ENCODE results near the gene FUT7. TPM values are rescaled to one million over a fixed set of nuclear protein-coding genes. Genes with fewer than 3 reads are reported as not detected.

Gene FUT7
- total and polyA plus RNA-seq, 2 donors (not counting 1 experiment from before 2014, with no cell fraction given) = not detected

DNA sequence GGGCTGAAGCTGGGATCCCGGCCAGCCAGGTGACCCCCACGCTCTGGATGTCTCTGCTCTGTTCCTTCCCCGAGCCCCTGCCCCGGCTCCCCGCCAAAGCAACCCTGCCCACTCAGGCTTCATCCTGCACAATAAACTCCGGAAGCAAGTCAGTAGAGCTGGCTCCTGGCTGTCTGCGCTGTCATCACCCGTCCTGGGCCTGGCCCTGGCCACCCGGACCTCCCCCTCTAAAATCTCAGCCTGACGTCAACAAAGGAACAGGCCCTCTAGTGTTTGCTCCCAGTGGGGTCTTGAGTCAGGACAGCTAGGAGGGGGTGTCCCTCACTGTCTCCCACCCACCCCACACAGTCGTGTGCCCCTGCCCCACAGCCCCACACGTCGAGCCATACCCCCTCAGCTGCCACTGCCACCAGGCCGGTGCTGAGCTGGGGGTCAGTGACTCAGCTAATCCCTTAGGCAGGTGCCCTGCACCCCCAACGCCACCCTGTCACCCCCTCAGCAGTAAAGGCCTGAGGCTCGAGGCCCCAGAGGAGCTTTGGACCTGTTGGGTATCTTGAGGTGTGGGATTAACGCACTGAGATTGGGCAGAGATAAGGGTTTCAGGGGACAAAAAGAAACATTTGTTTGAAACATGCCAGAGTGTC, 50.2 kb downstream of the FUT7 start:
- Histone ChIP-seq H3K9me3 (ENCODE audit: control insufficient read depth, insufficient read depth, low read depth, low read length) (no peaks in the 10 kb centered on the region), H3K27ac (ENCODE audit: insufficient read depth, low read length) (no peak overlapping the region), H3K79me2 (ENCODE audit: control insufficient read depth, insufficient read depth, low read length) (no peaks in the 10 kb centered on the region), H3K9ac (ENCODE audit: insufficient read depth, low read length) (no peak overlapping the region), H2AFZ (ENCODE audit: low read length) (no peak overlapping the region), H3K4me3 (replicated peaks in 1 of 4; ENCODE audit: control extremely low read depth in 1 of 4, insufficient read depth in 1 of 4, low read depth in 3 of 4, low read length in 4 of 4) (no peak overlapping the region), H3K27me3 (ENCODE audit: control insufficient read depth, insufficient read depth, low read length) (peaks cover 24% of the 10 kb centered on the region), H3K4me1 (ENCODE audit: control insufficient read depth, extremely low read depth, insufficient read depth, low read length) (no peaks in the 10 kb centered on the region), H3K36me3 (ENCODE audit: control insufficient read depth, insufficient read depth, low read length) (no peaks in the 10 kb centered on the region), H4K20me1 (ENCODE audit: control insufficient read depth, extremely low read depth, insufficient read depth, low read length) (no peaks in the 10 kb centered on the region), H3K4me2 (ENCODE audit: extremely low read depth, insufficient read depth, low read length) (no peak overlapping the region)
- TF ChIP-seq, protein P1, sequence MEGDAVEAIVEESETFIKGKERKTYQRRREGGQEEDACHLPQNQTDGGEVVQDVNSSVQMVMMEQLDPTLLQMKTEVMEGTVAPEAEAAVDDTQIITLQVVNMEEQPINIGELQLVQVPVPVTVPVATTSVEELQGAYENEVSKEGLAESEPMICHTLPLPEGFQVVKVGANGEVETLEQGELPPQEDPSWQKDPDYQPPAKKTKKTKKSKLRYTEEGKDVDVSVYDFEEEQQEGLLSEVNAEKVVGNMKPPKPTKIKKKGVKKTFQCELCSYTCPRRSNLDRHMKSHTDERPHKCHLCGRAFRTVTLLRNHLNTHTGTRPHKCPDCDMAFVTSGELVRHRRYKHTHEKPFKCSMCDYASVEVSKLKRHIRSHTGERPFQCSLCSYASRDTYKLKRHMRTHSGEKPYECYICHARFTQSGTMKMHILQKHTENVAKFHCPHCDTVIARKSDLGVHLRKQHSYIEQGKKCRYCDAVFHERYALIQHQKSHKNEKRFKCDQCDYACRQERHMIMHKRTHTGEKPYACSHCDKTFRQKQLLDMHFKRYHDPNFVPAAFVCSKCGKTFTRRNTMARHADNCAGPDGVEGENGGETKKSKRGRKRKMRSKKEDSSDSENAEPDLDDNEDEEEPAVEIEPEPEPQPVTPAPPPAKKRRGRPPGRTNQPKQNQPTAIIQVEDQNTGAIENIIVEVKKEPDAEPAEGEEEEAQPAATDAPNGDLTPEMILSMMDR (conservative IDR thresholded peaks at IDR 0.05 in 1 of 2, IDR thresholded peaks at IDR 0.05 in 1 of 2; ENCODE audit: low read depth in 1 of 2, low read length in 2 of 2) = no peak
- TF ChIP-seq EZH2 (IDR thresholded peaks at IDR 0.05; ENCODE audit: low read length, missing control alignments) = no peak
- no peak for DNase-seq (ENCODE audit: low read depth in 2 of 2)

DNA sequence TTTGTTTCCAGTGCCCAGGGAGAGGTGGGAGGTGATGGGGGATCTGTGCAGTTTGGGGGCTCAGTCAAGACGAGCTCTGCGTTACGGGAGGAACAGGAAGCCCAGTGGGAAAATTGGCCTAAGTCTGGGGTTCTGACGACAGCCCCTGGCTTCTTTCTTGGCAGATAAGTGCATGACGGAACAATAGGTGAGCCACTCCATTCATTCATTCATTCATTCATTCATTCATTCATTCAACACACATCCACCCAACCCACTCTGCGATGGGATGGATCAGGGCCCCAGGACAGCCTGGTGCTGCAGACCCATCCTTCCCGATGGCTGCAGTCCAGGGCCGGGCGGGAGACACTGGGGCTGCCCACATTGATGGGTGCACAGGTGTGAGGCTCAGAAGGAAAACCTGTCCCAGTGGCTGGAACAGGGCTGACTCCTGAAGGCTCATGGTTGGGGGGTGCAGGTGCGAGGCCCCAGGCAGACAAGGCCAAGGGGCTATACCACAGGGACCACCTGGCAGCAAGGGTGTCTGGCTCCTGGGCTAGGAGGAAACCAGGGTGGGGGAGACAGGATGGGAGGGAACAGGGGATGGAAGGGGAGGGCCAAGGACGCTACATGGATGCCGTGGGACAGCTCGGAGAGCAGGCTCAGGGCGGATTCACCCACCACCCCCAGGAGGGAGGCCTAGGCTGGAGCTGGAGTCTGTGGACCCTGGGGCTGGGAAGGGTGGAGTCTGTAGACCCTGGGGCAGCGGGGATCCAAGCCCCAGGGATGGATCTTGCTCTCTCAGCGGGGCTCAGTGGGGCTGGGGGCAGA, 51.0 kb downstream of the FUT7 start:
- no peaks in the 10 kb centered on the region for H3K9me3 ChIP-seq (ENCODE audit: control insufficient read depth, insufficient read depth, low read depth, low read length)
- peaks cover 22% of the 10 kb centered on the region for H3K27me3 ChIP-seq (ENCODE audit: control insufficient read depth, insufficient read depth, low read length)
- no peak overlapping the region for H3K4me2 ChIP-seq (ENCODE audit: extremely low read depth, insufficient read depth, low read length)
- no peak overlapping the region for H3K9ac ChIP-seq (ENCODE audit: insufficient read depth, low read length)
- TF ChIP-seq, protein P1 (conservative IDR thresholded peaks at IDR 0.05 in 1 of 2, IDR thresholded peaks at IDR 0.05 in 1 of 2; ENCODE audit: low read depth in 1 of 2, low read length in 2 of 2) = no peak
- TF ChIP-seq EZH2 (IDR thresholded peaks at IDR 0.05; ENCODE audit: low read length, missing control alignments) = no peak
- H2AFZ ChIP-seq (ENCODE audit: low read length) = no peak overlapping the region
- no peaks in the 10 kb centered on the region for H3K36me3 ChIP-seq (ENCODE audit: control insufficient read depth, insufficient read depth, low read length)
- H4K20me1 ChIP-seq (ENCODE audit: control insufficient read depth, extremely low read depth, insufficient read depth, low read length) = no peaks in the 10 kb centered on the region
- no peaks in the 10 kb centered on the region for H3K4me1 ChIP-seq (ENCODE audit: control insufficient read depth, extremely low read depth, insufficient read depth, low read length)
- no peak for DNase-seq (ENCODE audit: low read depth in 2 of 2)
- H3K79me2 ChIP-seq (ENCODE audit: control insufficient read depth, insufficient read depth, low read length) = no peaks in the 10 kb centered on the region
- no peak overlapping the region for H3K4me3 ChIP-seq (replicated peaks in 1 of 4; ENCODE audit: control extremely low read depth in 1 of 4, insufficient read depth in 1 of 4, low read depth in 3 of 4, low read length in 4 of 4)
- H3K27ac ChIP-seq (ENCODE audit: insufficient read depth, low read length) = no peak overlapping the region

Other genes starting within 250 kb of the FUT7 start
Only the 30 nearest of the 38 such genes appear.
- gene AJM1, start 189.6 kb downstream of the FUT7 start, total RNA-seq = 1.7 and 1.8 TPM in 2 replicates
- 0.15 and 0.19 TPM in 2 replicates for gene AJM1, start 189.6 kb downstream of the FUT7 start, polyA plus RNA-seq
- 175 and 190 TPM in 2 replicates for gene PHPT1, start 182.7 kb downstream of the FUT7 start, total RNA-seq
- gene PHPT1, start 182.7 kb downstream of the FUT7 start, polyA plus RNA-seq = 99.6 and 108 TPM in 2 replicates
- 3.3 and 4.6 TPM in 2 replicates for gene MAMDC4, start 179.7 kb downstream of the FUT7 start, total RNA-seq
- gene MAMDC4, start 179.7 kb downstream of the FUT7 start, polyA plus RNA-seq = 0.30 and 0.37 TPM in 2 replicates
- 279 and 317 TPM in 2 replicates for gene EDF1, start 165.8 kb downstream of the FUT7 start, total RNA-seq
- 309 and 387 TPM in 2 replicates for gene EDF1, start 165.8 kb downstream of the FUT7 start, polyA plus RNA-seq
- 8.0 and 8.4 TPM in 2 replicates for gene TRAF2, start 145.6 kb downstream of the FUT7 start, total RNA-seq
- 3.7 and 4.3 TPM in 2 replicates for gene TRAF2, start 145.6 kb downstream of the FUT7 start, polyA plus RNA-seq
- 136 and 166 TPM in 2 replicates for gene FBXW5, start 87.3 kb downstream of the FUT7 start, total RNA-seq
- gene FBXW5, start 87.3 kb downstream of the FUT7 start, polyA plus RNA-seq = 31.3 and 39.9 TPM in 2 replicates
- 1.2 TPM in 1 of 2 replicates, not detected in the other for gene C8G, start 86.8 kb downstream of the FUT7 start, total RNA-seq
- gene C8G, start 86.8 kb downstream of the FUT7 start, polyA plus RNA-seq = 0.40 TPM in 1 of 2 replicates, not detected in the other
- gene LCN12, start 79.8 kb downstream of the FUT7 start, total RNA-seq = 0.17 TPM in 1 of 2 replicates, not detected in the other
- gene LCN12, start 79.8 kb downstream of the FUT7 start, polyA plus RNA-seq = 0.02 TPM in 1 of 2 replicates, not detected in the other
- gene PTGDS, start 54.6 kb downstream of the FUT7 start, total RNA-seq = 89.9 and 90.3 TPM in 2 replicates
- 2.0 and 4.9 TPM in 2 replicates for gene PTGDS, start 54.6 kb downstream of the FUT7 start, polyA plus RNA-seq
- gene LCNL1, start 49.1 kb downstream of the FUT7 start, total RNA-seq = 3.3 and 6.3 TPM in 2 replicates
- gene LCNL1, start 49.1 kb downstream of the FUT7 start, polyA plus RNA-seq = 0.75 and 1.4 TPM in 2 replicates
- gene PAXX, start 39.7 kb downstream of the FUT7 start, total RNA-seq = 13.7 and 14.9 TPM in 2 replicates
- 6.1 and 9.9 TPM in 2 replicates for gene PAXX, start 39.7 kb downstream of the FUT7 start, polyA plus RNA-seq
- gene CLIC3, start 35.5 kb downstream of the FUT7 start, total RNA-seq = 1.3 and 3.5 TPM in 2 replicates
- 0.98 and 1.5 TPM in 2 replicates for gene CLIC3, start 35.5 kb downstream of the FUT7 start, polyA plus RNA-seq
- gene ABCA2, start 3.9 kb downstream of the FUT7 start, total RNA-seq = 13.9 and 21.8 TPM in 2 replicates
- 8.5 and 13.4 TPM in 2 replicates for gene ABCA2, start 3.9 kb downstream of the FUT7 start, polyA plus RNA-seq
- gene NPDC1, start 14.1 kb upstream of the FUT7 start, total RNA-seq = 10.5 and 15.7 TPM in 2 replicates
- gene NPDC1, start 14.1 kb upstream of the FUT7 start, polyA plus RNA-seq = 9.0 and 12.1 TPM in 2 replicates
- gene ENTPD2, start 22.0 kb upstream of the FUT7 start, total RNA-seq = under 0.01 TPM in 2 replicates
- gene ENTPD2, start 22.0 kb upstream of the FUT7 start, polyA plus RNA-seq = not detected in 2 replicates
- 0.26 and 2.8 TPM in 2 replicates for gene SAPCD2, start 38.5 kb upstream of the FUT7 start, total RNA-seq
- 0.85 and 2.7 TPM in 2 replicates for gene SAPCD2, start 38.5 kb upstream of the FUT7 start, polyA plus RNA-seq
- gene UAP1L1, start 45.4 kb upstream of the FUT7 start, total RNA-seq = 15.7 and 21.1 TPM in 2 replicates
- 16.4 and 17.9 TPM in 2 replicates for gene UAP1L1, start 45.4 kb upstream of the FUT7 start, polyA plus RNA-seq
- 63.2 and 96.6 TPM in 2 replicates for gene MAN1B1, start 54.9 kb upstream of the FUT7 start, total RNA-seq
- gene MAN1B1, start 54.9 kb upstream of the FUT7 start, polyA plus RNA-seq = 43.0 and 45.5 TPM in 2 replicates
- gene DPP7, start 82.6 kb upstream of the FUT7 start, total RNA-seq = 93.0 and 126 TPM in 2 replicates
- gene DPP7, start 82.6 kb upstream of the FUT7 start, polyA plus RNA-seq = 28.6 and 44.3 TPM in 2 replicates
- under 0.01 TPM in 1 of 2 replicates, not detected in the other for gene GRIN1, start 107.1 kb upstream of the FUT7 start, total RNA-seq
- gene GRIN1, start 107.1 kb upstream of the FUT7 start, polyA plus RNA-seq = 0.06 and 0.08 TPM in 2 replicates
- gene LRRC26, start 138.0 kb upstream of the FUT7 start, total RNA-seq = not detected in 2 replicates
- gene LRRC26, start 138.0 kb upstream of the FUT7 start, polyA plus RNA-seq = not detected in 2 replicates
- not detected in 2 replicates for gene TMEM210, start 140.0 kb upstream of the FUT7 start, total RNA-seq
- not detected in 2 replicates for gene TMEM210, start 140.0 kb upstream of the FUT7 start, polyA plus RNA-seq
- gene ANAPC2, start 156.5 kb upstream of the FUT7 start, total RNA-seq = 15.9 and 18.0 TPM in 2 replicates
- 9.1 and 12.3 TPM in 2 replicates for gene ANAPC2, start 156.5 kb upstream of the FUT7 start, polyA plus RNA-seq
- gene SSNA1, start 156.6 kb upstream of the FUT7 start, total RNA-seq = 56.3 and 58.3 TPM in 2 replicates
- 37.7 and 51.2 TPM in 2 replicates for gene SSNA1, start 156.6 kb upstream of the FUT7 start, polyA plus RNA-seq
- 5.1 and 5.8 TPM in 2 replicates for gene TPRN, start 168.7 kb upstream of the FUT7 start, total RNA-seq
- 1.6 and 2.3 TPM in 2 replicates for gene TPRN, start 168.7 kb upstream of the FUT7 start, polyA plus RNA-seq
- 36.2 and 36.3 TPM in 2 replicates for gene TMEM203, start 173.6 kb upstream of the FUT7 start, total RNA-seq
- gene TMEM203, start 173.6 kb upstream of the FUT7 start, polyA plus RNA-seq = 38.6 and 44.9 TPM in 2 replicates
- gene NDOR1, start 173.6 kb upstream of the FUT7 start, total RNA-seq = 2.6 and 3.1 TPM in 2 replicates
- gene NDOR1, start 173.6 kb upstream of the FUT7 start, polyA plus RNA-seq = 2.4 and 5.6 TPM in 2 replicates
- 0.26 and 0.33 TPM in 2 replicates for gene RNF208, start 190.2 kb upstream of the FUT7 start, total RNA-seq
- gene RNF208, start 190.2 kb upstream of the FUT7 start, polyA plus RNA-seq = 0.14 and 0.34 TPM in 2 replicates
- gene CYSRT1, start 193.1 kb upstream of the FUT7 start, total RNA-seq = 0.51 and 0.66 TPM in 2 replicates
- gene CYSRT1, start 193.1 kb upstream of the FUT7 start, polyA plus RNA-seq = 0.19 and 0.25 TPM in 2 replicates
- under 0.01 TPM in 1 of 2 replicates, not detected in the other for gene RNF224, start 195.4 kb upstream of the FUT7 start, total RNA-seq
- not detected in 2 replicates for gene RNF224, start 195.4 kb upstream of the FUT7 start, polyA plus RNA-seq